GM23338 (cell line): ENCODE measurements around the gene IER5.

Experiments used
- CREB1 ChIP-seq: fragments of 250-450 bp; sonication (Bioruptor Pico); IDR thresholded peaks from 2 replicates; pipeline ENCODE4 v1.5.0; 2020; ENCODE audit warnings: low read depth, mild to moderate bottlenecking, moderate library complexity
- CTCF ChIP-seq, 2 experiments: fragments of 200-600 bp in 1 of 2; sonication (generic) in 1 of 2; conservative IDR thresholded peaks; 2 replicates each; pipeline versions ENCODE4 v1.5.1 to v1.6.1; 2016 to 2017; ENCODE audit warnings: antibody characterized with exemption in 2 of 2, low read depth in 2 of 2, mild to moderate bottlenecking in 2 of 2, moderate library complexity in 1 of 2
- ETS1 ChIP-seq: IDR thresholded peaks from 2 replicates; pipeline ENCODE4 v1.6.1; 2016; ENCODE audit warnings: antibody characterized with exemption
- EZH2 ChIP-seq: fragments of 200-600 bp; sonication (generic); IDR thresholded peaks from one replicate; pipeline ENCODE4 v1.8.0; 2017; ENCODE audit warnings: antibody characterized with exemption, mild to moderate bottlenecking, low read depth; ENCODE audit not compliant: unreplicated experiment
- EZH2phosphoT487 ChIP-seq: fragments of 200-600 bp; sonication (generic); IDR thresholded peaks from one replicate; pipeline ENCODE4 v1.8.1; 2018; ENCODE audit warnings: antibody characterized with exemption; ENCODE audit not compliant: unreplicated experiment
- JUNB ChIP-seq: IDR thresholded peaks from one replicate; pipeline ENCODE4 v1.6.1; 2016; ENCODE audit warnings: antibody characterized with exemption; ENCODE audit not compliant: unreplicated experiment
- NANOG ChIP-seq: IDR thresholded peaks from 2 replicates; pipeline ENCODE4 v1.6.1; 2016; ENCODE audit warnings: antibody characterized with exemption, borderline replicate concordance
- POLR2AphosphoS5 ChIP-seq: IDR thresholded peaks from 2 replicates; pipeline ENCODE4 v1.6.1; 2016; ENCODE audit warnings: antibody characterized with exemption, low read depth
- REST ChIP-seq: IDR thresholded peaks from one replicate; pipeline ENCODE4 v1.6.1; 2018; ENCODE audit warnings: antibody characterized with exemption; ENCODE audit not compliant: unreplicated experiment
- STAT1 ChIP-seq: IDR thresholded peaks from one replicate; pipeline ENCODE4 v1.6.1; 2016; ENCODE audit warnings: antibody characterized with exemption; ENCODE audit not compliant: unreplicated experiment
- ZNF114 ChIP-seq: fragments of 250-450 bp; sonication (Bioruptor Pico); IDR thresholded peaks from 2 replicates; pipeline ENCODE4 v1.5.0; 2020; ENCODE audit warnings: mild to moderate bottlenecking, moderate library complexity
- ZNF331 ChIP-seq: fragments of 250-450 bp; sonication (Bioruptor Pico); IDR thresholded peaks from 2 replicates; pipeline ENCODE4 v1.5.0; 2020; ENCODE audit warnings: low read depth, mild to moderate bottlenecking, moderate library complexity

- TF ChIP-seq CTCF (conservative IDR thresholded peaks at IDR 0.05; ENCODE audit: low read depth in 2 of 2) (no peak), EZH2 (no peak), REST (no peak), EZH2phosphoT487 (no peak), POLR2AphosphoS5 (no peak), CREB1 (no peak), JUNB (no peak), ZNF331 (CRISPR knock-in tag) (no peak), NANOG (no peak), ZNF114 (CRISPR knock-in tag) (no peak), ETS1 (no peak), STAT1 (no peak)
Observed at GRCh38 chr1:181073638-181074037, 14.9 kb upstream of the IER5 start.
